ENCODE results near the gene MBD4. TPM values are rescaled to one million over a fixed set of nuclear protein-coding genes. Genes with fewer than 3 reads are reported as not detected.

The MBD4 gene
- total RNA-seq, 2 experiments from 2014 or later, result 50.1 to 50.6 TPM

DNA sequence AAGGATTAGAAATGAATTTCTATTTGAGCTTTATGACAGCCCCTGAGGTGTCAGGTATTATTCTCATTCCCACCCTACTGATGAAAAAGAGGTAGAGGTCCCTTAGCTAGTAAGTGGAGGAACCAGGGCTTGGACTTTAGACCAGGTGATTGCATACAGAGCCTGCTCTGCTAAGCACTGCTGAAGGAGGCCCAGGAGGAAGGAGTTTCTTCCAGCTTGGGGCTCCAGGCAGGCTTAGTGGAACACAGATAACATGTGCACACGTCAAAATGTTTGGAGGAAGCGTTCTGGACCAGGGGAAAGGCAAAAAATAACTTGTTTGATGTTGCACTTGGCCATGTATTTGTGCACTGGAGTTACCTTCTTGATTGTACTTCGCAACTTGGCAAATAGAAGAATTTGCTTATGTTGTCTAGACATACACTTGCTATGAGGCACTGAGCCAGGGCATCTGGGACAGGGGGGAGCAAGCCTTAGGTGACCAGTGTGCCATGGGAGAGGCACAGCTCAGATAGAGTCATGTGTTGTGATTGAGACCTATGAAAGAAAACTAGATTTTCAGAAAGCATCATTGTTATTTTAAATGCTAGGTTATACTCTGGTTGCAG is 22.7 kb upstream of the MBD4 start:
- Mint-ChIP-seq H3K27ac (no peak overlapping the region), H3K27me3 (ENCODE audit: low read depth) (no peaks in the 10 kb centered on the region), H3K9me3 (ENCODE audit: insufficient read depth) (no peaks in the 10 kb centered on the region), H3K36me3 (ENCODE audit: low read depth) (peaks cover 11% of the 10 kb centered on the region), H3K4me1 (ENCODE audit: low read depth) (peaks cover 12% of the 10 kb centered on the region), H3K4me3 (no peak overlapping the region)
- ATAC-seq (no peak), DNase-seq (no peak)
- ChIA-PET POLR2A (no interaction called here), CTCF (no interaction called here)

DNA sequence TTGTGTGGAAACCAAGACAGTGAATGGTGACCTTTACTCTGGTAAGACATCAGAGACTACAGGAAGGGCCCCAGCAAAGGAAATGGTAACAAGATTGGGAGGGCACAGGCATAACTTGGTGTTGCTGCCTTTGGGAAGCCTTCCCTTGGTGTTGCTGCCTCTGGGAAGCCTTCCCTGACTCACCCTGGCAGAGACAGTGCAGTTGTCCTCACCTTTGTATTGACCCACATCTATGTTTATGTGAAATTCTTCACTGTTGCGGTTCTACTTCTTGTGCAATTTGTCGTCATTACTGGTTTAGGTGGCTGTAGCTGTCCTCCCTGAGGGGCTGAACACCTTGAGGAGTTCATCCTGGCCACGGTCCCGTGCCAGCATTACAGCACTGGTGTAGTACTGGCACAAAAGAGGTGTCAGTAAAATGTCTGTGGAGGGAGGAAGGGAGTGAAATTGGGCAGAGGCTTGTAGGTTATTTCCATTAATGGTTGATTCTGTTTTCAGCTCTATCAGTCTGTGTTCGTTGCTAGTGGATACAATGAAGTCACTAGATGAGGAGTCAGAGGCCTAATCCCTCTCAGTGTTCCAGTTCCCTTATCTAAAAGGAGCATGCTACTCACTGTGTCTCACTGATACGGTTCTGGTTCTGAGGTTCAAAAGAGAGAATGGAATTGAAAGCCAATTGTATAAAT is 21.9 kb upstream of the MBD4 start:
- Mint-ChIP-seq H3K4me3 (no peak overlapping the region), H3K36me3 (ENCODE audit: low read depth) (peaks cover 11% of the 10 kb centered on the region), H3K27ac (no peak overlapping the region), H3K27me3 (ENCODE audit: low read depth) (no peaks in the 10 kb centered on the region), H3K4me1 (ENCODE audit: low read depth) (peaks cover 12% of the 10 kb centered on the region), H3K9me3 (ENCODE audit: insufficient read depth) (no peaks in the 10 kb centered on the region)
- ChIA-PET POLR2A (no interaction called here), CTCF (no interaction called here)
- DNase-seq (no peak), ATAC-seq (no peak)

DNA sequence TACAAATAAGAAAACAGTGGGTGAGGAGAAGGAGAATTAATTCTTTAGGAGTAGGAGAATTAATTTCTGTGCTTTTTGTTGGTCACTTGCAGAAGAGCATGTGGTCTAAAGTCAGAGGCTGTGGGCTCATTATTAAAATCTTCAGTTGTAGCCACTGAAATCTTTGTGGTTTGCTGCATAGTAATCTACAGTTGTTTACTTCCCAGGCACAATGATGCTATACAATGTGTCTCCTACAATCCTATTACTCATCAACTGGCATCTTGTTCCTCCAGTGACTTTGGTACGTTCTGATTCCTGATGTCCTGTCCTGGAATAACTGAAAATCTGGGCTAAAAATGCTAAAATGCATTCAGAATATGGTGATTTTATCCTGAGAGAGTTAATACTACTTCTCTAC is 21.3 kb upstream of the MBD4 start:
- Mint-ChIP-seq H3K27me3 (ENCODE audit: low read depth) (no peaks in the 10 kb centered on the region), H3K4me1 (ENCODE audit: low read depth) (peaks cover 12% of the 10 kb centered on the region), H3K4me3 (no peak overlapping the region), H3K9me3 (ENCODE audit: insufficient read depth) (no peaks in the 10 kb centered on the region), H3K36me3 (ENCODE audit: low read depth) (peaks cover 11% of the 10 kb centered on the region), H3K27ac (no peak overlapping the region)
- DNase-seq (no peak), ATAC-seq (no peak)
- CTCF ChIA-PET, result no interaction called here
- POLR2A ChIA-PET, result no interaction called here

DNA sequence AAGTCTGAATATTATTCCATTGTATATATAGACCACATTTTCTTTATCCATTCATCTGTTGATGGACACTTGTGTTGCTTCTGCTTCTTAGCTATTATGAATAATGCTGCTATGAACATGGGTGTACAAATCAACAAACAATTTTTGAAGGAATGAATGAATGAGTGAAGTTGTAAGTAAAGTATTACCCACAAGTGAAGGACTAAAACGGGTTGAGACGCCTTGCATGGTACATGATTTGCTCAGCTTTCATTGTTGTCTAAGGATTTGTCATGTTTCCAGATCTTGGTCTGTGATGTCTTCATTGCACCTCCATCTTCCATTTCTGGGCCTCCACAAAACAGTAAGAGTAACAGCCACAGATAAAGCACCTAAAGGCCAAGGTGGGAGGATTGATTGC is 20.8 kb upstream of the MBD4 start:
- CTCF ChIA-PET, result no interaction called here
- no peak overlapping the region for H3K27ac Mint-ChIP-seq
- peaks cover 12% of the 10 kb centered on the region for H3K4me1 Mint-ChIP-seq (ENCODE audit: low read depth)
- H3K27me3 Mint-ChIP-seq (ENCODE audit: low read depth), result no peaks in the 10 kb centered on the region
- no peaks in the 10 kb centered on the region for H3K9me3 Mint-ChIP-seq (ENCODE audit: insufficient read depth)
- peaks cover 11% of the 10 kb centered on the region for H3K36me3 Mint-ChIP-seq (ENCODE audit: low read depth)
- DNase-seq (no peak), ATAC-seq (no peak)
- POLR2A ChIA-PET, result interaction anchor here (1.1 kb wide), 1 partner anchor 21 kb away, joined by 3 read pairs; the partner anchor contains the start of genes IFT122 and MBD4
- no peak overlapping the region for H3K4me3 Mint-ChIP-seq

DNA sequence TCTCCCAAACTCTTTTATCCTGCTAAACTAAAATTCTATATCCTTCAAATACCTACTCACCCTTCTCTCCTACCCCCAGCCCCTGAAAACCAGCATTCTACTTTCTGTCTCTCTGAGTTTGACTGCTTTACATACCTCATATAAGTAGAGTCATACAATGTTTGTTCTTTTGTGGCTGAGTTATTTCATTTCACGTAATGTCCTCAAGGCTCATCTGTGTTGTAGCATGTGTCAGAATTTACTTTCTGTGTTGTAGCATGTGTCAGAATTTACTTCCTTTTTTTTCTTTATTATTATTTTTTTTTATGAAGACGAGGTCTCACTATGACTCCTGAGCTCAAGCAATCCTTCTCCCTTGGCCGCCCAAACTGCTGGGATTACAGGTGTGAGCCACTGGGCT is 20.4 kb upstream of the MBD4 start:
- H3K4me1 Mint-ChIP-seq (ENCODE audit: low read depth), result peaks cover 12% of the 10 kb centered on the region
- peaks cover 11% of the 10 kb centered on the region for H3K36me3 Mint-ChIP-seq (ENCODE audit: low read depth)
- DNase-seq (no peak), ATAC-seq (no peak)
- POLR2A ChIA-PET, result interaction anchor here (1.1 kb wide), 1 partner anchor 20 kb away, joined by 3 read pairs; the partner anchor contains the start of genes IFT122 and MBD4
- no peaks in the 10 kb centered on the region for H3K9me3 Mint-ChIP-seq (ENCODE audit: insufficient read depth)
- H3K4me3 Mint-ChIP-seq, result no peak overlapping the region
- no peaks in the 10 kb centered on the region for H3K27me3 Mint-ChIP-seq (ENCODE audit: low read depth)
- no peak overlapping the region for H3K27ac Mint-ChIP-seq
- CTCF ChIA-PET, result no interaction called here

DNA sequence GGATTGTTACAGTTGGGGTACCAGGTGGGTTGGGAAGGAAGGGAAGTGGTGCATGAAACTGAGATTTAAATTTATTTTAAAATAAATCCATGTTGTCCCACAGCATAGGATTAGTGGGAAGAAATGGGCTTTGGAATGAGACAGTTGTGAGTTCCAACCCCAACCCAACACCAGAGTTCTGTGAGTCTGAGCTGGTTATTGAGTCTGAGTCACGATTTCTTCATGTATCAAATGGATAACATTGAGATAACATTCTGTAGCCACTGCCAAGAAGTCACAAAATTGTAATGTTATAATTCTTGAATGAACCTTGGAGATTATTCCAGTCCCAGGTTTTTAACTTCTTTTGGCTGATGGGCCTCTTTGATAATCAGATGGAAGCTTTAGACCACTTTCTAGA is 14.0 kb upstream of the MBD4 start:
- no peaks in the 10 kb centered on the region for H3K9me3 Mint-ChIP-seq (ENCODE audit: insufficient read depth)
- DNase-seq, result no peak
- ChIA-PET POLR2A (no interaction called here), CTCF (no interaction called here)
- H3K4me3 Mint-ChIP-seq, result no peak overlapping the region
- H3K4me1 Mint-ChIP-seq (ENCODE audit: low read depth), result no peaks in the 10 kb centered on the region
- no peak for ATAC-seq
- H3K27ac Mint-ChIP-seq, result no peak overlapping the region
- no peaks in the 10 kb centered on the region for H3K27me3 Mint-ChIP-seq (ENCODE audit: low read depth)
- peaks cover 12% of the 10 kb centered on the region for H3K36me3 Mint-ChIP-seq (ENCODE audit: low read depth)

DNA sequence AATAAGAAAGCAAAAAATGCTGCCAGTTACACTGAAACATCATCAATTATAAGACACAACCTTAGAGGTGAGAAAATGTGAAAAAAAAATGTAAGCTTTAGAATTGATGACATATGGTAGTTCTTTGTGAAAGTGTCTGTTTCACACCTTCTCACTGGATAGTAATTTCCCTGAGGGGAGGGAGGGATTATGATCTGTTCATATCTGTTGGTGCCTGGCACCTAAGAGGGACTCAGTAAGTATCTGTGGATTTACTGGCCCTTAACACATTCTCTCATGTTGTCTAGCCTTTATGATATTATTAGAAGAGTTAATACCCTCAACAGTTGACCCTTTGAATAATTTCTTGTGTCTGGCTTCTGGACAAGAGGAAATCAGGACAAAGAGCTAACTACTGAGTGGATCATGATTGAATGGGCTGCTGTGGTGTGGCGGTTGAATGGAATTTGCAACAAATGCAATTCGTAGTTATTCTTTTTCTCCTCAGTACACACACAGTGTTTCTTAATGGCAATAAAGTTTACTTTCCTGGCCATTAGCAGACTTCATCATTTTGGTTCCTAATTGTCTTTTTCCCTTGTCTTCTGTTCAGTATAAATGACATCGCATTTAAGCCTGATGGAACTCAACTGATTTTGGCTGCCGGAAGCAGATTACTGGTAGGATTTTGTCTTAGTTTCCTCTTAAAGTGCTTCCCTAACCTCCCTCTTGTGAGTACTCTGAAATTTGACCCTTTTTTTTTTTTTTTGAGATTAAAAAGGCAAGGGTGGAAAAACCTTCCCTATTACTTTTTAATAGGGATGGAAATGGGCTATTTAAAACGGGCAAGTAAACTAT is 9.7 kb upstream of the MBD4 start:
- H3K4me3 Mint-ChIP-seq, result no peak overlapping the region
- H3K4me1 Mint-ChIP-seq (ENCODE audit: low read depth), result no peaks in the 10 kb centered on the region
- no peak overlapping the region for H3K27ac Mint-ChIP-seq
- POLR2A ChIA-PET, result interaction anchor here (2.1 kb wide), 1 partner anchor 9 kb away, joined by 8 read pairs; the partner anchor contains the start of genes IFT122 and MBD4
- no peak for DNase-seq
- no peaks in the 10 kb centered on the region for H3K9me3 Mint-ChIP-seq (ENCODE audit: insufficient read depth)
- H3K36me3 Mint-ChIP-seq (ENCODE audit: low read depth), result peaks cover 12% of the 10 kb centered on the region
- H3K27me3 Mint-ChIP-seq (ENCODE audit: low read depth), result no peaks in the 10 kb centered on the region
- ATAC-seq, result no peak
- CTCF ChIA-PET, result interaction anchor here (0.6 kb wide), 1 partner anchor 50 kb away, joined by 3 read pairs; no protein-coding TSS in a partner anchor

DNA sequence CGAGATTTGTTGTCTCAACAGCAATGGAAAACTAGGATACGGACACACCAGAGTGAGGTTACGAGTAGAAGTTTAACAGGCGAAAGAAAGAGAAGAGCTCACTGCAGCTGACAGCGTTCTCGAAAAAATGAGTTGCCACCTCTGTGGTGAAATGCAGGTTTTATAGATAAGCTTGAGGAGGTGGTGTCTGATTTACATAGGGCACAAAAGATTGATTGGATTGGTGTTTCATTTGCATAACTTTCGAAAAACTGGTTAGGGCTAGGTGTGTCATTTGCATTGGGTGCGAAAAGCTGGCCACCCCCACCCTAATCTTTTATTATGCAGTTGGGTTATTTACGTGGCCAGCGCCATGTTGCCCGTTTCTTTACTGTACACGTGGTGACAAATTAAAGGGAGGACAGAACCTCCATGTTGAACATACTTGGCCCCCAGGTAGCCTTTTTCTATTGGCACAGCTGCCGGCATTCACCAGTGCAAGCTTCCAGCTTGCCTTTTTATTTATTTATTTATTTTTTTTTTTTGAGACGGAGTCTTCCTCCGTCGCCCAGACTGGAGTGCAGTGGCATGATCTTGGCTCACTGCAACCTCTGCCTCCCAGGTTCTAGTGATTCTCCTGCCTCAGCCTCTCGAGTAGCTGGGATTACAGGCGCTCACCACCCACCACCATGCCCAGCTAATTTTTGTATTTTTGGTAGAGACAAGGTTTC is 8.6 kb upstream of the MBD4 start:
- Mint-ChIP-seq H3K27me3 (ENCODE audit: low read depth) (no peaks in the 10 kb centered on the region), H3K36me3 (ENCODE audit: low read depth) (peaks cover 13% of the 10 kb centered on the region), H3K4me1 (ENCODE audit: low read depth) (peaks cover 4% of the 10 kb centered on the region), H3K9me3 (ENCODE audit: insufficient read depth) (no peaks in the 10 kb centered on the region), H3K27ac (no peak overlapping the region), H3K4me3 (no peak overlapping the region)
- DNase-seq (no peak), ATAC-seq (no peak)
- ChIA-PET CTCF (no interaction called here), POLR2A (interaction anchor here (2.1 kb wide), 1 partner anchor 8 kb away, joined by 8 read pairs; the partner anchor contains the start of genes IFT122 and MBD4)

DNA sequence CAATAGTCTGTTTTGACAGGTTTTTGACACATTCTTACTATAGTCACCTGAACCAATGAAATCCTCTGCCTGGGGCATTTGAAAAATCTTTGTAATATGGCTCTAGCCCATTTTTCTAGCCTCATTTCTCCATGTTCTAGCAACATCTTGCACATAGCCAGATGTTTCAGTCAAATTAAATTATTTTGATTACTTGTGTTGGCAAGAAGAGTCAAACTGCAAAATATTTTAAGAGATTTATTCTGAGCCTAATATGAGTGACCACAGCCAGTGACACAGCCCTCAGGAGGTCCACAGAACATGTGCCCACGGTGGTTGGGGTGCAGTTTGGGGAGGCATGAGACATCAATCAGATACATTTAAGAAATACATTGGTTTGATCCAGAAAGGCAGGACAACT is 7.2 kb upstream of the MBD4 start:
- ATAC-seq (no peak), DNase-seq (no peak)
- POLR2A ChIA-PET, result no interaction called here
- H3K4me3 Mint-ChIP-seq, result no peak overlapping the region
- peaks cover 15% of the 10 kb centered on the region for H3K4me1 Mint-ChIP-seq (ENCODE audit: low read depth)
- H3K27me3 Mint-ChIP-seq (ENCODE audit: low read depth), result no peaks in the 10 kb centered on the region
- no peaks in the 10 kb centered on the region for H3K9me3 Mint-ChIP-seq (ENCODE audit: insufficient read depth)
- H3K36me3 Mint-ChIP-seq (ENCODE audit: low read depth), result peaks cover 7% of the 10 kb centered on the region
- CTCF ChIA-PET, result no interaction called here
- no peak overlapping the region for H3K27ac Mint-ChIP-seq

DNA sequence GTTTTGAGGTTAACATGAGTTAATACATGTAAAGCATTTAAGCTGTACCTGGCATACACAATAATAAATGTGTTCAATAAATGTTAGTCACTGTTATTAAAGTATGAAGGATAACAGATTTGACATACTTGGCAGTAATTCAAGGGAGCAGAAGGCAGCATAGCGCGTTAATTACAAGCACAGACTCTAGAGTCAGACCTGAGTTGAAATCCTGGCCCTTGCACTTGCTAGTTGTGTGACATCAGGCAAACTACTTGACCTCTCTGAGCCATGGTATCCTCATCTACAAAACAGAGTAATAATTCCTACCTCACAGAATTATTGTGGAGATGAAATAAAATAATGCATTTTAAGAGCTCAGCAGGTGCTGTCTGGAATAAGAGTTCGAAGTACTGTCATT is 5.7 kb upstream of the MBD4 start:
- no peak for DNase-seq
- POLR2A ChIA-PET, result no interaction called here
- Mint-ChIP-seq H3K4me1 (ENCODE audit: low read depth) (peaks cover 29% of the 10 kb centered on the region), H3K36me3 (ENCODE audit: low read depth) (peaks cover 3% of the 10 kb centered on the region), H3K9me3 (ENCODE audit: insufficient read depth) (no peaks in the 10 kb centered on the region), H3K4me3 (no peak overlapping the region), H3K27ac (no peak overlapping the region), H3K27me3 (ENCODE audit: low read depth) (no peaks in the 10 kb centered on the region)
- no peak for ATAC-seq
- CTCF ChIA-PET, result no interaction called here

DNA sequence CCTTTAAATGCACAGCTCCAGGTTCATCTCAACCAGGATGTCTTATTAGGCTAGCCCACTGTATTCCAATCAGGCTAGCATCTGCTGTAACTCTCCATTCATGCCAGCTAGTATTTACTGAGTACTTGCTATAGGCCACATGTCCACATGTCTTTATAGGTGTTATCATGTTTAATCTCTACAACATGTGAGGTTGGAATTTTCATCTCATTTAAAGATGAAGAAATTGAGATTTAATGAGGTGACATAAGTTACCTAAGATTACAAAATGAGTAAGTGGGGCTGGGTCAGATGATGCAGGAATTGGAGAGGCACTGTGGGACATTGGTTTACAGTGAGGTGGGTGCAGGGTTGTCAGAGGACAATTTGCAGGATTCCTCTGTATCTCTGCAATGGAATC is 3.2 kb upstream of the MBD4 start:
- Mint-ChIP-seq H3K27ac (no peak overlapping the region), H3K4me1 (ENCODE audit: low read depth) (peaks cover 37% of the 10 kb centered on the region)
- POLR2A ChIA-PET, result no interaction called here

More for the DNA sequence above, 3.2 kb upstream of the MBD4 start:
- H3K36me3 Mint-ChIP-seq (ENCODE audit: low read depth), result peaks cover 16% of the 10 kb centered on the region
- CTCF ChIA-PET, result interaction anchor here (0.8 to 1.7 kb wide), 2 partner anchors 43 to 59 kb away, joined by 3 to 5 read pairs; no protein-coding TSS in a partner anchor
- ATAC-seq (no peak), DNase-seq (no peak)
- H3K27me3 Mint-ChIP-seq (ENCODE audit: low read depth), result no peaks in the 10 kb centered on the region
- no peak overlapping the region for H3K4me3 Mint-ChIP-seq
- no peaks in the 10 kb centered on the region for H3K9me3 Mint-ChIP-seq (ENCODE audit: insufficient read depth)
